ENCODE data around the gene CFAP20DC. TPM values are rescaled to one million over a fixed set of nuclear protein-coding genes. Genes with fewer than 3 reads are reported as not detected.

Gene CFAP20DC
- total RNA-seq, 1 donor from 2014 or later = 5.4 TPM

GRCh38 chr3:58884453-58884852 lies 165.4 kb downstream of the CFAP20DC start:
- no peaks in the 10 kb centered on the region for H3K4me1 ChIP-seq
- H3K27ac ChIP-seq = no peak overlapping the region
- no peak overlapping the region for H3K4me3 ChIP-seq
- H3K9me3 ChIP-seq = no peaks in the 10 kb centered on the region
- no peak for DNase-seq (ENCODE audit: extremely low spot score in 2 of 2)
- intact Hi-C loops (cut with DNase I) = no loop called here
- H3K36me3 ChIP-seq = no peaks in the 10 kb centered on the region
- no peaks in the 10 kb centered on the region for H3K27me3 ChIP-seq
- TF ChIP-seq POLR2A (IDR thresholded peaks at IDR 0.05) (no peak), CTCF (IDR thresholded peaks at IDR 0.05) (no peak), POLR2AphosphoS5 (IDR thresholded peaks at IDR 0.05; ENCODE audit: insufficient read depth in 1 of 2, low read depth in 1 of 2) (no peak)

DNA sequence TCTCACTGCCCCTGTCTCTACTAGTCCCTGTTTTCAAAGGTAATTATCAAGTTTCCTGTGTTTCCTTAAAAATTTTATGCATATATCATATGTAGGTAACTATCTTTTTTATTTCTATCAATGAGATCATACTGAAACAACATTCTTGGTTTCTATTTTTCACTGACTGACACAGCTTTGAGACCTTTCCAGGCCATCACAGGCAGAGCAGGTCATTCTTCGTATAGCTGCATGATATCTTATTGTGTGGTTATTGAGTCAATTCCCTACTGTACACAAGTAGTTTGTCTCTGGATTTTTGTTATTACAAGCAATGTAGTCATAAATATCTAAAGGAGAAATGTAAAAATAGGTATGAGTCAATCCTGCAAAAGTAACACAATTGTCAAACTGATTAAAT lies 169.6 kb downstream of the CFAP20DC start:
- Histone ChIP-seq H3K9me3 (no peaks in the 10 kb centered on the region), H3K36me3 (no peaks in the 10 kb centered on the region), H3K27ac (no peak overlapping the region), H3K27me3 (no peaks in the 10 kb centered on the region), H3K4me1 (no peaks in the 10 kb centered on the region), H3K4me3 (no peak overlapping the region)
- TF ChIP-seq POLR2AphosphoS5 (IDR thresholded peaks at IDR 0.05; ENCODE audit: insufficient read depth in 1 of 2, low read depth in 1 of 2) (no peak), POLR2A (IDR thresholded peaks at IDR 0.05) (no peak)
- intact Hi-C loops (cut with DNase I) = no loop called here
- DNase-seq (ENCODE audit: extremely low spot score in 2 of 2) = no peak

- Histone ChIP-seq H3K27ac (no peak overlapping the region), H3K4me1 (no peaks in the 10 kb centered on the region), H3K4me3 (no peak overlapping the region), H3K36me3 (no peaks in the 10 kb centered on the region), H3K27me3 (no peaks in the 10 kb centered on the region), H3K9me3 (no peaks in the 10 kb centered on the region)
- intact Hi-C loops (cut with DNase I) = no loop called here
- TF ChIP-seq CTCF (IDR thresholded peaks at IDR 0.05) (no peak), POLR2AphosphoS5 (IDR thresholded peaks at IDR 0.05; ENCODE audit: insufficient read depth in 1 of 2, low read depth in 1 of 2) (peak in 1 of 2 donors; percentile 16)
- no peak for DNase-seq (ENCODE audit: extremely low spot score in 2 of 2)
Measured at GRCh38 chr3:58874795-58875194, 175.0 kb downstream of the CFAP20DC start.

DNA sequence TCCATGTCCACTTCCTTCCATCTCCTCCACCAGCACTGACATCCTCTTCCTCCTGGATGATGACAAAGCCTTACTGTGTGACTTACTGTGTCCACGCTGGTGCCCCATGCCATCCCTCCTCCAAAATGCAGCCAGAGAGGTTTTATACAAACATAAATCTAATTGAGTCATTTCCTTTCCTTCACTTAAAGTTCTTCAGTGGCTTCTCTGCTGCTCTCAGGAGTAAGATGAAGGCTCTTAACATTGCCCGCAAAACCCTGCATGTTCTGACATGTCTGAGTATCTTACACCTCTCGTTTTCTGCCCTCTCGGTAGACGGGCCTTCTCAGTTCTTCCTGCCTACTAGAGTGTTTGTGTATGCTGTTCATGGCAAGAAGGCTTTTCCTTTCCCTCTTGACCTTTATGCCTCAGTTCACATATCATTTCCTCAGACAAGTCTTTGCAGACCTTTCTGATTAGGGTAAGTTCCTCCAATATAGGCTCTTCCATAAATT lies 175.5 kb downstream of the CFAP20DC start:
- Histone ChIP-seq H3K27ac (no peak overlapping the region), H3K27me3 (no peaks in the 10 kb centered on the region), H3K4me1 (no peaks in the 10 kb centered on the region), H3K36me3 (no peaks in the 10 kb centered on the region), H3K9me3 (no peaks in the 10 kb centered on the region), H3K4me3 (no peak overlapping the region)
- no peak for DNase-seq (ENCODE audit: extremely low spot score in 2 of 2)
- TF ChIP-seq CTCF (IDR thresholded peaks at IDR 0.05) (no peak), POLR2A (IDR thresholded peaks at IDR 0.05) (no peak), POLR2AphosphoS5 (IDR thresholded peaks at IDR 0.05; ENCODE audit: insufficient read depth in 1 of 2, low read depth in 1 of 2) (no peak)
- intact Hi-C loops (cut with DNase I) = no loop called here

DNA sequence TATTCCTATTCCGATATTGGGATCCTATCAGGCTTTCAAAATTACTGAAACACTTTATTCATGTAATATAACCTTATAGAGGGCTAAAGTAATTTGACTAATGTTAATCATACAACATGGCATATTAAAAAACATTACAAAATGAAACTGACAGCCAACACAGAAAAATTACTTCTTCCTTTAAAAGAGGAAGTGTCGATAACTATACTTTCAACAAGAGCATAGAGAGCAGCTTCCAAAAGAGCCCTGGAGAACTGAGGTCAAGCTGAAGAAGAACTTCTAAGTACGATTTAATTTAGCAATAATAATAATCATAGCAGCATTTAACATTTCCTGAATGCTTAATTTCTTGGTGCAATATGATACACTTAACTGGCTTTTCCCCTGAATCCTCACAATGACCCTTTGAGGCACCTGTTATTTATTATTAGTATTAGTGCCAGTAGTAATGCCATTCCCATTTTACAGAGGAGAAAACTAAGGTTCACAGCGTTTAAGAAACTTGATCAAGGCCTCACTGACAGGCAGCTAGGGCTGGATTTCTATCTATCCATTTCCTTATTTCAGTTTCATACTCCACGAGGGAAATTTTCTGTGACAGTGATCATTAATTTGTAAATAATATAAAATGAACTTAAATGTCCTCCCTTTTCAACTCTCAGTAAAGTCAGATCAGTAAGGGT lies 181.6 kb downstream of the CFAP20DC start:
- intact Hi-C loops (cut with DNase I) = no loop called here
- H3K4me1 ChIP-seq = no peaks in the 10 kb centered on the region
- H3K27me3 ChIP-seq = no peaks in the 10 kb centered on the region
- H3K27ac ChIP-seq = no peak overlapping the region
- no peaks in the 10 kb centered on the region for H3K36me3 ChIP-seq
- H3K9me3 ChIP-seq = no peaks in the 10 kb centered on the region
- no peak overlapping the region for H3K4me3 ChIP-seq
- no peak for TF ChIP-seq POLR2AphosphoS5 (IDR thresholded peaks at IDR 0.05; ENCODE audit: insufficient read depth in 1 of 2, low read depth in 1 of 2)
- TF ChIP-seq POLR2A (IDR thresholded peaks at IDR 0.05) = no peak
- DNase-seq (ENCODE audit: extremely low spot score in 2 of 2) = no peak

GRCh38 chr3:58867621-58868020 lies 182.2 kb downstream of the CFAP20DC start:
- no peak overlapping the region for H3K4me3 ChIP-seq
- intact Hi-C loops (cut with DNase I) = no loop called here
- H3K27me3 ChIP-seq = no peaks in the 10 kb centered on the region
- no peaks in the 10 kb centered on the region for H3K36me3 ChIP-seq
- H3K27ac ChIP-seq = no peak overlapping the region
- TF ChIP-seq POLR2A (IDR thresholded peaks at IDR 0.05) (no peak), POLR2AphosphoS5 (IDR thresholded peaks at IDR 0.05; ENCODE audit: insufficient read depth in 1 of 2, low read depth in 1 of 2) (no peak), CTCF (IDR thresholded peaks at IDR 0.05) (no peak)
- DNase-seq (ENCODE audit: extremely low spot score in 2 of 2) = no peak
- no peaks in the 10 kb centered on the region for H3K9me3 ChIP-seq
- H3K4me1 ChIP-seq = no peaks in the 10 kb centered on the region

Data from vagina (tissue), 2 donors.